ENCODE measurements around the gene ERBB3. TPM values are rescaled to one million over a fixed set of nuclear protein-coding genes. Genes with fewer than 3 reads are reported as not detected.

The ERBB3 gene
- total and polyA plus RNA-seq, 2 of the 8 experiments (the other 6 are each of a cell fraction or from before 2014, with no cell fraction given): 33.9 to 52.4 TPM

DNA sequence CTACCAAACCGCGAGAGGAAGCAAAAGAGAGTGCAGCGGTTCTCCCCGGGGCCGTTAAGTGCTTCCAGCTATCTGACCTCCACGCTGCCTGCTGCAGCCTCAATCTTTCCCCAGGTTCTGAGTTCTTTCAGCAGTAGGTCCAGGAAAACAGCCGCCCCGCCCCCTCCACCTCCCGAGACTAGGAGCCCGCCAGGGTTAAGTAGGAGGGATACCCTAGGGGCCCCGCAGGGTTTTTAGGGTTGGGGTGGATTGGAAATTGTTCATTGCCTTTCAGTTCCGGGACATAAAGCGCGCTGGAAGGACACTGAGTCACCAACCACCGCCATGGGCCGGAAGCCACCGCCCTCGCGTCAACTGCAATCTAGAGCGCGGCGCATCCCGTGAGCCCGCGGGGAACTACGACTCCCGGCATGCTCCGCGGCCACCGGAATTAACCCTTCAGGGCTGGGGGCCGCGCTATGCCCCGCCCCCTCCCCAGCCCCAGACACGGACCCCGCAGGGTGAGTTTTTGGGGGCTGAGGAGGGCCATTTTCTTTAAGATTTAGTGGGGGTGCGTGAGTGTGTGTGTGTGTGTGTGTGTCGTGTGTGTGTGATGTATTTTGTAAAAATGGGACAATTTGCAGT, 72.3 kb downstream of the ERBB3 start, which contains the start of gene MYL6B (continued):
- TF ChIP-seq, protein P1, sequence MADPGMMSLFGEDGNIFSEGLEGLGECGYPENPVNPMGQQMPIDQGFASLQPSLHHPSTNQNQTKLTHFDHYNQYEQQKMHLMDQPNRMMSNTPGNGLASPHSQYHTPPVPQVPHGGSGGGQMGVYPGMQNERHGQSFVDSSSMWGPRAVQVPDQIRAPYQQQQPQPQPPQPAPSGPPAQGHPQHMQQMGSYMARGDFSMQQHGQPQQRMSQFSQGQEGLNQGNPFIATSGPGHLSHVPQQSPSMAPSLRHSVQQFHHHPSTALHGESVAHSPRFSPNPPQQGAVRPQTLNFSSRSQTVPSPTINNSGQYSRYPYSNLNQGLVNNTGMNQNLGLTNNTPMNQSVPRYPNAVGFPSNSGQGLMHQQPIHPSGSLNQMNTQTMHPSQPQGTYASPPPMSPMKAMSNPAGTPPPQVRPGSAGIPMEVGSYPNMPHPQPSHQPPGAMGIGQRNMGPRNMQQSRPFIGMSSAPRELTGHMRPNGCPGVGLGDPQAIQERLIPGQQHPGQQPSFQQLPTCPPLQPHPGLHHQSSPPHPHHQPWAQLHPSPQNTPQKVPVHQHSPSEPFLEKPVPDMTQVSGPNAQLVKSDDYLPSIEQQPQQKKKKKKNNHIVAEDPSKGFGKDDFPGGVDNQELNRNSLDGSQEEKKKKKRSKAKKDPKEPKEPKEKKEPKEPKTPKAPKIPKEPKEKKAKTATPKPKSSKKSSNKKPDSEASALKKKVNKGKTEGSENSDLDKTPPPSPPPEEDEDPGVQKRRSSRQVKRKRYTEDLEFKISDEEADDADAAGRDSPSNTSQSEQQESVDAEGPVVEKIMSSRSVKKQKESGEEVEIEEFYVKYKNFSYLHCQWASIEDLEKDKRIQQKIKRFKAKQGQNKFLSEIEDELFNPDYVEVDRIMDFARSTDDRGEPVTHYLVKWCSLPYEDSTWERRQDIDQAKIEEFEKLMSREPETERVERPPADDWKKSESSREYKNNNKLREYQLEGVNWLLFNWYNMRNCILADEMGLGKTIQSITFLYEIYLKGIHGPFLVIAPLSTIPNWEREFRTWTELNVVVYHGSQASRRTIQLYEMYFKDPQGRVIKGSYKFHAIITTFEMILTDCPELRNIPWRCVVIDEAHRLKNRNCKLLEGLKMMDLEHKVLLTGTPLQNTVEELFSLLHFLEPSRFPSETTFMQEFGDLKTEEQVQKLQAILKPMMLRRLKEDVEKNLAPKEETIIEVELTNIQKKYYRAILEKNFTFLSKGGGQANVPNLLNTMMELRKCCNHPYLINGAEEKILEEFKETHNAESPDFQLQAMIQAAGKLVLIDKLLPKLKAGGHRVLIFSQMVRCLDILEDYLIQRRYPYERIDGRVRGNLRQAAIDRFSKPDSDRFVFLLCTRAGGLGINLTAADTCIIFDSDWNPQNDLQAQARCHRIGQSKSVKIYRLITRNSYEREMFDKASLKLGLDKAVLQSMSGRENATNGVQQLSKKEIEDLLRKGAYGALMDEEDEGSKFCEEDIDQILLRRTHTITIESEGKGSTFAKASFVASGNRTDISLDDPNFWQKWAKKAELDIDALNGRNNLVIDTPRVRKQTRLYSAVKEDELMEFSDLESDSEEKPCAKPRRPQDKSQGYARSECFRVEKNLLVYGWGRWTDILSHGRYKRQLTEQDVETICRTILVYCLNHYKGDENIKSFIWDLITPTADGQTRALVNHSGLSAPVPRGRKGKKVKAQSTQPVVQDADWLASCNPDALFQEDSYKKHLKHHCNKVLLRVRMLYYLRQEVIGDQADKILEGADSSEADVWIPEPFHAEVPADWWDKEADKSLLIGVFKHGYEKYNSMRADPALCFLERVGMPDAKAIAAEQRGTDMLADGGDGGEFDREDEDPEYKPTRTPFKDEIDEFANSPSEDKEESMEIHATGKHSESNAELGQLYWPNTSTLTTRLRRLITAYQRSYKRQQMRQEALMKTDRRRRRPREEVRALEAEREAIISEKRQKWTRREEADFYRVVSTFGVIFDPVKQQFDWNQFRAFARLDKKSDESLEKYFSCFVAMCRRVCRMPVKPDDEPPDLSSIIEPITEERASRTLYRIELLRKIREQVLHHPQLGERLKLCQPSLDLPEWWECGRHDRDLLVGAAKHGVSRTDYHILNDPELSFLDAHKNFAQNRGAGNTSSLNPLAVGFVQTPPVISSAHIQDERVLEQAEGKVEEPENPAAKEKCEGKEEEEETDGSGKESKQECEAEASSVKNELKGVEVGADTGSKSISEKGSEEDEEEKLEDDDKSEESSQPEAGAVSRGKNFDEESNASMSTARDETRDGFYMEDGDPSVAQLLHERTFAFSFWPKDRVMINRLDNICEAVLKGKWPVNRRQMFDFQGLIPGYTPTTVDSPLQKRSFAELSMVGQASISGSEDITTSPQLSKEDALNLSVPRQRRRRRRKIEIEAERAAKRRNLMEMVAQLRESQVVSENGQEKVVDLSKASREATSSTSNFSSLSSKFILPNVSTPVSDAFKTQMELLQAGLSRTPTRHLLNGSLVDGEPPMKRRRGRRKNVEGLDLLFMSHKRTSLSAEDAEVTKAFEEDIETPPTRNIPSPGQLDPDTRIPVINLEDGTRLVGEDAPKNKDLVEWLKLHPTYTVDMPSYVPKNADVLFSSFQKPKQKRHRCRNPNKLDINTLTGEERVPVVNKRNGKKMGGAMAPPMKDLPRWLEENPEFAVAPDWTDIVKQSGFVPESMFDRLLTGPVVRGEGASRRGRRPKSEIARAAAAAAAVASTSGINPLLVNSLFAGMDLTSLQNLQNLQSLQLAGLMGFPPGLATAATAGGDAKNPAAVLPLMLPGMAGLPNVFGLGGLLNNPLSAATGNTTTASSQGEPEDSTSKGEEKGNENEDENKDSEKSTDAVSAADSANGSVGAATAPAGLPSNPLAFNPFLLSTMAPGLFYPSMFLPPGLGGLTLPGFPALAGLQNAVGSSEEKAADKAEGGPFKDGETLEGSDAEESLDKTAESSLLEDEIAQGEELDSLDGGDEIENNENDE (IDR thresholded peaks at IDR 0.05; ENCODE audit: insufficient replicate concordance, low read length): no peak
- TF ChIP-seq ZNF274 (IDR thresholded peaks at IDR 0.05; ENCODE audit: borderline replicate concordance, extremely low read depth, low read length) (no peak), SP4 (IDR thresholded peaks at IDR 0.05; ENCODE audit: low read length) (no peak), TAF7 (optimal IDR thresholded peaks at IDR 0.05; ENCODE audit: borderline replicate concordance, low read depth, low read length) (no peak), KDM5A (IDR thresholded peaks at IDR 0.05; ENCODE audit: low read length) (0 out of 2 replicates have a peak, but pooled peaks have one; percentile 27), NRF1 (IDR thresholded peaks at IDR 0.05; ENCODE audit: low read depth, low read length) (no peak), POLR2A (IDR thresholded peaks at IDR 0.05; ENCODE audit: control extremely low read depth in 1 of 2, low read depth in 2 of 2, low read length in 2 of 2) (peak; percentile 46 to 59; a peak in 2 of 3 replicates), CTBP2 (IDR thresholded peaks at IDR 0.05; ENCODE audit: borderline replicate concordance, insufficient read depth, insufficient read length, low read length) (no peak)

Data from H1 (cell line).